OCI-LY1 (cell line): ENCODE results near the gene AKIRIN2.

Source experiments
- H2AFZ ChIP-seq: fragments of 200-600 bp; sonication (generic), shearing (Covaris generic); 2 replicates; pipeline ENCODE4 v1.6.0; 2014; ENCODE audit warnings: antibody characterized with exemption, mild to moderate bottlenecking, low read length
- H3F3A ChIP-seq: fragments of 200-600 bp; sonication (generic), shearing (Covaris generic); 2 replicates; pipeline ENCODE4 v1.6.0; 2014; ENCODE audit warnings: mild to moderate bottlenecking, antibody characterized with exemption, low read length, moderate library complexity; ENCODE audit not compliant: insufficient read depth
- H3K27ac ChIP-seq: fragments of 200-600 bp; sonication (generic); 2 replicates; pipeline ENCODE4 v1.5.1; 2014; ENCODE audit warnings: low read length, mixed run types, mild to moderate bottlenecking, low read depth; ENCODE audit not compliant: poor library complexity, severe bottlenecking
- H3K27me3 ChIP-seq: fragments of 200-600 bp; sonication (generic); 2 replicates; pipeline ENCODE4 v1.6.0; 2014; ENCODE audit warnings: antibody characterized with exemption, mild to moderate bottlenecking, low read length, moderate library complexity; ENCODE audit not compliant: insufficient read depth
- H3K36me3 ChIP-seq: fragments of 200-600 bp; sonication (generic); 2 replicates; pipeline ENCODE4 v1.6.1; 2014; ENCODE audit warnings: mild to moderate bottlenecking, antibody characterized with exemption, low read length, moderate library complexity, mixed read lengths; ENCODE audit not compliant: insufficient read depth
- H3K4me1 ChIP-seq: fragments of 200-600 bp; sonication (generic); 2 replicates; pipeline ENCODE4 v1.5.1; 2014; ENCODE audit warnings: mild to moderate bottlenecking, low read length, moderate library complexity; ENCODE audit not compliant: insufficient read depth, severe bottlenecking
- H3K4me2 ChIP-seq: fragments of 200-600 bp; sonication (generic), shearing (Covaris generic); 2 replicates; pipeline ENCODE4 v1.6.1; 2014; ENCODE audit warnings: low read length
- H3K4me3 ChIP-seq: fragments of 200-600 bp; sonication (generic); 2 replicates; pipeline ENCODE4 v1.5.1; 2014; ENCODE audit warnings: low read length, low read depth, mild to moderate bottlenecking, mixed read lengths; ENCODE audit not compliant: poor library complexity, severe bottlenecking
- H3K79me2 ChIP-seq: fragments of 200-600 bp; shearing (Covaris generic); 2 replicates; pipeline ENCODE4 v1.6.1; 2016; ENCODE audit warnings: mixed run types, low read length, mixed read lengths; ENCODE audit not compliant: insufficient read depth
- H3K9ac ChIP-seq: fragments of 200-600 bp; sonication (generic), shearing (Covaris generic); 2 replicates; pipeline ENCODE4 v1.6.1; 2014; ENCODE audit warnings: mild to moderate bottlenecking, low read length, mixed read lengths
- H3K9me2 ChIP-seq: fragments of 200-600 bp; sonication (generic), shearing (Covaris generic); 2 replicates; pipeline ENCODE4 v1.6.1; 2014; ENCODE audit warnings: low read depth, mild to moderate bottlenecking, low read length, mixed read lengths
- H3K9me3 ChIP-seq: fragments of 200-600 bp; shearing (Covaris generic); 2 replicates; pipeline ENCODE4 v1.6.1; 2014; ENCODE audit warnings: low read length, mixed read lengths
- H4K20me1 ChIP-seq: fragments of 200-600 bp; sonication (generic), shearing (Covaris generic); 2 replicates; pipeline ENCODE4 v1.6.0; 2016; ENCODE audit warnings: mild to moderate bottlenecking, low read length; ENCODE audit not compliant: insufficient read depth
- EZH2 ChIP-seq: fragments of 200-600 bp; sonication (generic), shearing (Covaris generic); IDR thresholded peaks from 2 replicates; pipeline ENCODE4 v1.8.0; 2017; ENCODE audit warnings: borderline replicate concordance, mixed run types, mild to moderate bottlenecking, antibody characterized with exemption, low read length, moderate library complexity, mixed read lengths
- TF ChIP-seq, protein P1 (sequence below): fragments of 200-600 bp; sonication (generic), shearing (Covaris generic); IDR thresholded peaks from 2 replicates; pipeline ENCODE4 v1.5.1; 2017; ENCODE audit warnings: mild to moderate bottlenecking, antibody characterized with exemption, low read length, moderate library complexity, mixed read lengths

Gene AKIRIN2

DNA sequence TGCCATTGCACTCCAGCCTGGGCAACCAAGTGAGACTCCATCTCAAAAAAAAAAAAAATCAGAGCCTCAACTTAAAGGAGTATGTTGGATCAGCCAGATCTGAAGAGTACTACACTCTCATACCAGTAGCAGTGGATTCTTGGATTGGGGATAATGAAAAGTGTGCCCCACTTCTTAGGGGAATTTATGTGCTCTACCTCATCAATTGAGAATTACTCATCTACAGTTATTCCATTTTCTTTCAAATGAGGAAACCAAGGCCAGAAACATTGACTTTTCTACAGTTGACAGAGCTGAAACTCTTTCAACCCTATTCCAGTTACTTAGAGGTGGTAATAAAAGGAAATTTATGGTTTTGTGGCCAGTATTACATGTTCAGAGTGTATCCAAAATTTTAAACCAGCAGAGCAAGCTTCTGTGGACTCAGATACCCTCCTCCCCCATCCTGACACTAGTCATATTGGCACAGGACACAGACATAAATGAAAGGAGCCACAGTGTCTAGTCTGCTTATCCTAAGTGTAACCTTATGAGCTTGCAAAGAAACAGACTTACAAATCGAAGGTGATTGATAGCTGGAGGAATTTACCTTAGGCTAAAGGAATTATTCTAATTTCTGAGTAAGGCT, 60.9 kb downstream of the AKIRIN2 start:
- H3F3A ChIP-seq, result no peaks in the 10 kb centered on the region
- no peaks in the 10 kb centered on the region for H3K9me3 ChIP-seq
- no peaks in the 10 kb centered on the region for H3K9me2 ChIP-seq
- TF ChIP-seq, protein P1, sequence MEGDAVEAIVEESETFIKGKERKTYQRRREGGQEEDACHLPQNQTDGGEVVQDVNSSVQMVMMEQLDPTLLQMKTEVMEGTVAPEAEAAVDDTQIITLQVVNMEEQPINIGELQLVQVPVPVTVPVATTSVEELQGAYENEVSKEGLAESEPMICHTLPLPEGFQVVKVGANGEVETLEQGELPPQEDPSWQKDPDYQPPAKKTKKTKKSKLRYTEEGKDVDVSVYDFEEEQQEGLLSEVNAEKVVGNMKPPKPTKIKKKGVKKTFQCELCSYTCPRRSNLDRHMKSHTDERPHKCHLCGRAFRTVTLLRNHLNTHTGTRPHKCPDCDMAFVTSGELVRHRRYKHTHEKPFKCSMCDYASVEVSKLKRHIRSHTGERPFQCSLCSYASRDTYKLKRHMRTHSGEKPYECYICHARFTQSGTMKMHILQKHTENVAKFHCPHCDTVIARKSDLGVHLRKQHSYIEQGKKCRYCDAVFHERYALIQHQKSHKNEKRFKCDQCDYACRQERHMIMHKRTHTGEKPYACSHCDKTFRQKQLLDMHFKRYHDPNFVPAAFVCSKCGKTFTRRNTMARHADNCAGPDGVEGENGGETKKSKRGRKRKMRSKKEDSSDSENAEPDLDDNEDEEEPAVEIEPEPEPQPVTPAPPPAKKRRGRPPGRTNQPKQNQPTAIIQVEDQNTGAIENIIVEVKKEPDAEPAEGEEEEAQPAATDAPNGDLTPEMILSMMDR, result no peak
- TF ChIP-seq EZH2, result no peak
- H3K27ac ChIP-seq, result no peak overlapping the region
- no peaks in the 10 kb centered on the region for H3K27me3 ChIP-seq
- H3K4me2 ChIP-seq, result no peak overlapping the region
- peaks cover 22% of the 10 kb centered on the region; the same call in 1 of the 2 replicates for H3K36me3 ChIP-seq
- no peak overlapping the region for H3K9ac ChIP-seq
- no peak overlapping the region for H2AFZ ChIP-seq
- no peaks in the 10 kb centered on the region for H3K4me1 ChIP-seq
- no peaks in the 10 kb centered on the region for H4K20me1 ChIP-seq
- no peak overlapping the region for H3K4me3 ChIP-seq
- H3K79me2 ChIP-seq, result no peaks in the 10 kb centered on the region

DNA sequence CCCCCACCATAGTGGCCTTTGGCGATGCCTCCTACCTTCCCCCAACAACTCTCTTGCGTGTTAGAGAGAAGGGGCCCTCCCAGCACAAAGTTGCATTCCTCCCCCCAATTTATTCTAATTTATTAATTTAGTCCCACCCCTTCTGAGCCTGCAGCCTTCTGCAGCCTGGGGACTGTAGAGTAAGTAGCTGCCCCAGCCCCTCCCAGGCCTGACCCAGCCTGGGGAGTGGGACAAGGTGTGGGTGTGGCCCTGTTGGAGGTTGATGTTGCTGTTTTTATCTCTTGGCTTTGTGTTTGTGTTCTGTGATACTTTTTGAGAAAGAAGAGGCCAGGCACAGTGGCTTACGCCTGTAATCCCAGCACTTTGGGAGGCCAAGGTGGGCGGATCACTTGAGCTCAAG, 62.7 kb downstream of the AKIRIN2 start:
- no peak overlapping the region for H2AFZ ChIP-seq
- peaks cover 36% of the 10 kb centered on the region; the same call in 1 of the 2 replicates for H3K36me3 ChIP-seq
- H3K4me2 ChIP-seq, result no peak overlapping the region
- H3K27ac ChIP-seq, result no peak overlapping the region
- H3F3A ChIP-seq, result no peaks in the 10 kb centered on the region
- TF ChIP-seq EZH2, result no peak
- TF ChIP-seq, protein P1, result no peak
- no peaks in the 10 kb centered on the region for H3K9me3 ChIP-seq
- H3K9me2 ChIP-seq, result no peaks in the 10 kb centered on the region
- no peak overlapping the region for H3K9ac ChIP-seq
- H3K4me1 ChIP-seq, result no peaks in the 10 kb centered on the region
- no peaks in the 10 kb centered on the region for H3K27me3 ChIP-seq
- no peak overlapping the region for H3K4me3 ChIP-seq
- no peaks in the 10 kb centered on the region for H3K79me2 ChIP-seq
- H4K20me1 ChIP-seq, result no peaks in the 10 kb centered on the region

DNA sequence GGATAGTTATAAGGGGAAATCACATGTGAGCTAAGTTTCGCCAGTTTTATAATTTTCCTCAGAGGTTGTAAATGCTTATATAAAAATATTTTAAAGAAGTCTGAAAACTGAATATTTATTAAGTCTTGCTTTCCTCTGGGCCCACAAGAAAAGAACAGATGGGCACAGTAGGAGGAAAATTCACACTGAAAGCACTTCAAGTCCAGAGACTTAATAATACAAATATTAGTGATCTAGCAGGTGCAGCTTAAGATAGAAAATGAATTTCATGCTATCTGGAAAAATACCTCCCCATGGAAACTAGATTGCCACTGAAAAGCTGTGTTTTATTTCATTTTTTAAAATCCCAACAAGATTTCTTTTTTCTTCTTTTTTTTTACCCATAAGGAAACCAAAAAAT, 64.9 kb downstream of the AKIRIN2 start:
- no peak overlapping the region for H3K4me3 ChIP-seq
- H3K27ac ChIP-seq, result no peak overlapping the region
- no peaks in the 10 kb centered on the region for H3F3A ChIP-seq
- H3K4me2 ChIP-seq, result no peak overlapping the region
- H3K9ac ChIP-seq, result no peak overlapping the region
- H3K27me3 ChIP-seq, result no peaks in the 10 kb centered on the region
- no peak overlapping the region for H2AFZ ChIP-seq
- H4K20me1 ChIP-seq, result no peaks in the 10 kb centered on the region
- peaks cover 41% of the 10 kb centered on the region; the same call in 1 of the 2 replicates for H3K36me3 ChIP-seq
- H3K9me2 ChIP-seq, result no peaks in the 10 kb centered on the region
- TF ChIP-seq, protein P1, result no peak
- no peak for TF ChIP-seq EZH2
- H3K4me1 ChIP-seq, result no peaks in the 10 kb centered on the region
- no peaks in the 10 kb centered on the region for H3K9me3 ChIP-seq
- no peaks in the 10 kb centered on the region for H3K79me2 ChIP-seq
